ENCODE results near the gene FAM20B. TPM values are rescaled to one million over a fixed set of nuclear protein-coding genes. Genes with fewer than 3 reads are reported as not detected.

Gene FAM20B
- total and polyA plus RNA-seq, 2 of the 13 experiments (the other 11 are each of a cell fraction or from before 2014, with no cell fraction given) = 13.8 to 26.9 TPM

DNA sequence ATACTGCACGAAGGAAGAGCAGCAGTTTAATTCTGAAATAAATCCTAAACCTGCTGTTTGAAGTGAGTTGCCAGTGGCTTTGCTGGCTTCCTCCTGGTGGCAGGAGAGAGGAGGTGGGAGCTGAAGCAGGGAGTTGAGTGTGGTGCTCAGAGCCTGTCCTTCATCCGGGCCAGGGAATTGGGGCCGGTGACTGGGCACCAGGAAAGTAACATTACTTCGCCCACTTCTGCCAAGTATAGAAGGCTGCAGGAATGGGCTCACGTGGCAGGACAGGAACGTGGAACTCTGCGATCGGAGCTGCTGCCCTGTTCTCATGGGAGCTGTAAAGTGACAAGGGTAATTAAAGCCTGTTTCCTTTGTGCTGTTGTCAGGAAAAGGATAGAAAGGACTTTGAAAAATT, 64.8 kb downstream of the FAM20B start:
- ATAC-seq = peak; percentile 38

DNA sequence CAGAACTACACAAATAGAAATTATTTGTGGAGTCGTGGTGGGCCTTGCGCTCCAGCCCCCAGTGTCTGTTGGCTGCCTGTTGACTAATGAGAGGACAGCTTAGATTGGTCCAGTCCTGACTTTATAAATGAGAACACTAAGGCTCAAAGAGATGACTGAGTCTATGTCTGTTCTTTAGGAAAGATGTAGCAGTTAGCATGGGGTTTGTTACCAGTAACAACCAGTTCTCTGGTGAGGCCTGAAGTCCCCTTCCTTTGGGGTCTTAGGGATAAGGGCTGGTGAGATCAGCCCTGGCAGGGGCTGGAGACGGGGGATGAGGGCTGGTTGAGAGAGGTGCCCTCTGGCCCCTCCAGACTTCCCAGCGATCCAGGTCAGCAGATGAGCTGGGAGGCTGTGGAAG, 65.2 kb downstream of the FAM20B start:
- CTCF ChIA-PET (ENCODE audit: low intra/inter-chr PET ratio, low total read pairs) = no interaction called here

More for the DNA sequence above, 64.8 kb downstream of the FAM20B start:
- H3K36me3 ChIP-seq (replicated peaks in 1 of 2; ENCODE audit: control insufficient read depth in 1 of 2, insufficient read depth in 2 of 2, low read length in 2 of 2) = peaks cover 15 to 35% of the 10 kb centered on the region in 2 experiments
- H3K79me2 ChIP-seq (ENCODE audit: insufficient read depth, low read length) = peaks cover under 1% of the 10 kb centered on the region
- ChIA-PET POLR2A (interaction anchor here (1.2 to 3.1 kb wide), 3 partner anchors 8 to 548 kb away, joined by 3 to 20 read pairs (median 20); partner anchors contain the start of gene TOR3A), CTCF (ENCODE audit: low intra/inter-chr PET ratio, low total read pairs) (no interaction called here)
- in situ Hi-C loops (cut with HindIII; ENCODE audit: extremely low pct_ligation_motif_present, low pct_unique_long_range_greater_than_20kb) (no loop called here), intact Hi-C loops (cut with micrococcal nuclease; ENCODE audit: unreplicated experiment) (loop anchor here (2.0 kb wide), 1 partner anchor 38 kb away; no protein-coding TSS in a partner anchor)
- BruUV-seq (replicated peaks) = no TSS peak
- H3K9ac ChIP-seq (ENCODE audit: insufficient read depth, low read depth, low read length) = no peak overlapping the region
- no peaks in the 10 kb centered on the region for H4K20me1 ChIP-seq (ENCODE audit: insufficient read depth, low read length)
- no peak for TF ChIP-seq RNF2 (conservative IDR thresholded peaks at IDR 0.05; ENCODE audit: low read depth)
- TF ChIP-seq, protein P1, sequence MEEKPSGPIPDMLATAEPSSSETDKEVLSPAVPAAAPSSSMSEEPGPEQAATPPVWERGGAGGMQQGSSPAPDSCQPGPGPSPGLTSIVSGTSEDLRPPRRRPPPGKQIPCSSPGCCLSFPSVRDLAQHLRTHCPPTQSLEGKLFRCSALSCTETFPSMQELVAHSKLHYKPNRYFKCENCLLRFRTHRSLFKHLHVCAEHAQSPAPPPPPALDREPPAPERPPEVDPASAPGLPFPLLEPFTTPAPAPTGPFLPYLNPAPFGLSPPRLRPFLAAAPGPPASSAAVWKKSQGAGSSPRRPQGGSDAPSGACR (CRISPR knock-in tag; IDR thresholded peaks at IDR 0.05) = 0 out of 2 replicates have a peak, but pooled peaks have one; percentile 1
- no peak for TF ChIP-seq CEBPG (CRISPR knock-in tag; IDR thresholded peaks at IDR 0.05)
- no peak for TF ChIP-seq KDM5B (CRISPR knock-in tag; IDR thresholded peaks at IDR 0.05; ENCODE audit: borderline replicate concordance)
- peak overlapping the region; percentile 28 for H3K27ac ChIP-seq (ENCODE audit: extremely low read length, insufficient read depth, low read length)
- H3K4me1 ChIP-seq (ENCODE audit: insufficient read depth, low read length) = peaks cover 42% of the 10 kb centered on the region
- DNase-seq (ENCODE audit: low spot score) (no peak), FAIRE-seq (no peak)
- 92% methylated on average over 8 of the region's 8 CpGs for WGBS (ENCODE audit: low lambda C conversion rate)
- no peak overlapping the region for H2AFZ ChIP-seq (ENCODE audit: low read length)
- no peaks in the 10 kb centered on the region for H3K9me3 ChIP-seq (ENCODE audit: low read length)
- no peak overlapping the region for H3K4me2 ChIP-seq (ENCODE audit: low read depth, low read length)
- no peak overlapping the region for H3K4me3 ChIP-seq (replicated peaks in 1 of 3; ENCODE audit: insufficient read depth in 1 of 3, low read depth in 2 of 3, low read length in 3 of 3)
- H3K27me3 ChIP-seq (ENCODE audit: control insufficient read depth in 1 of 2, insufficient read depth in 2 of 2, low read length in 2 of 2) = no peaks in the 10 kb centered on the region

More for the DNA sequence above, 65.2 kb downstream of the FAM20B start:
- no peak for TF ChIP-seq EHMT2 (IDR thresholded peaks at IDR 0.05; ENCODE audit: borderline replicate concordance, low read depth, low read length)
- no peak for TF ChIP-seq RAD51 (IDR thresholded peaks at IDR 0.05; ENCODE audit: borderline replicate concordance)
- TF ChIP-seq, protein P2, sequence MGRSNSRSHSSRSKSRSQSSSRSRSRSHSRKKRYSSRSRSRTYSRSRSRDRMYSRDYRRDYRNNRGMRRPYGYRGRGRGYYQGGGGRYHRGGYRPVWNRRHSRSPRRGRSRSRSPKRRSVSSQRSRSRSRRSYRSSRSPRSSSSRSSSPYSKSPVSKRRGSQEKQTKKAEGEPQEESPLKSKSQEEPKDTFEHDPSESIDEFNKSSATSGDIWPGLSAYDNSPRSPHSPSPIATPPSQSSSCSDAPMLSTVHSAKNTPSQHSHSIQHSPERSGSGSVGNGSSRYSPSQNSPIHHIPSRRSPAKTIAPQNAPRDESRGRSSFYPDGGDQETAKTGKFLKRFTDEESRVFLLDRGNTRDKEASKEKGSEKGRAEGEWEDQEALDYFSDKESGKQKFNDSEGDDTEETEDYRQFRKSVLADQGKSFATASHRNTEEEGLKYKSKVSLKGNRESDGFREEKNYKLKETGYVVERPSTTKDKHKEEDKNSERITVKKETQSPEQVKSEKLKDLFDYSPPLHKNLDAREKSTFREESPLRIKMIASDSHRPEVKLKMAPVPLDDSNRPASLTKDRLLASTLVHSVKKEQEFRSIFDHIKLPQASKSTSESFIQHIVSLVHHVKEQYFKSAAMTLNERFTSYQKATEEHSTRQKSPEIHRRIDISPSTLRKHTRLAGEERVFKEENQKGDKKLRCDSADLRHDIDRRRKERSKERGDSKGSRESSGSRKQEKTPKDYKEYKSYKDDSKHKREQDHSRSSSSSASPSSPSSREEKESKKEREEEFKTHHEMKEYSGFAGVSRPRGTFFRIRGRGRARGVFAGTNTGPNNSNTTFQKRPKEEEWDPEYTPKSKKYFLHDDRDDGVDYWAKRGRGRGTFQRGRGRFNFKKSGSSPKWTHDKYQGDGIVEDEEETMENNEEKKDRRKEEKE (IDR thresholded peaks at IDR 0.05) = no peak
- no peak for TF ChIP-seq MIER2 (CRISPR knock-in tag; IDR thresholded peaks at IDR 0.05)
- no peak for TF ChIP-seq LCORL (IDR thresholded peaks at IDR 0.05)
- TF ChIP-seq LCORL (CRISPR knock-in tag; IDR thresholded peaks at IDR 0.05) = no peak
- peak; percentile 83 for TF ChIP-seq RBAK (CRISPR knock-in tag; IDR thresholded peaks at IDR 0.05)
- TF ChIP-seq, protein P3, sequence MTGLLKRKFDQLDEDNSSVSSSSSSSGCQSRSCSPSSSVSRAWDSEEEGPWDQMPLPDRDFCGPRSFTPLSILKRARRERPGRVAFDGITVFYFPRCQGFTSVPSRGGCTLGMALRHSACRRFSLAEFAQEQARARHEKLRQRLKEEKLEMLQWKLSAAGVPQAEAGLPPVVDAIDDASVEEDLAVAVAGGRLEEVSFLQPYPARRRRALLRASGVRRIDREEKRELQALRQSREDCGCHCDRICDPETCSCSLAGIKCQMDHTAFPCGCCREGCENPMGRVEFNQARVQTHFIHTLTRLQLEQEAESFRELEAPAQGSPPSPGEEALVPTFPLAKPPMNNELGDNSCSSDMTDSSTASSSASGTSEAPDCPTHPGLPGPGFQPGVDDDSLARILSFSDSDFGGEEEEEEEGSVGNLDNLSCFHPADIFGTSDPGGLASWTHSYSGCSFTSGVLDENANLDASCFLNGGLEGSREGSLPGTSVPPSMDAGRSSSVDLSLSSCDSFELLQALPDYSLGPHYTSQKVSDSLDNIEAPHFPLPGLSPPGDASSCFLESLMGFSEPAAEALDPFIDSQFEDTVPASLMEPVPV (CRISPR knock-in tag; IDR thresholded peaks at IDR 0.05) = no peak
- TF ChIP-seq PAWR (CRISPR knock-in tag; IDR thresholded peaks at IDR 0.05; ENCODE audit: borderline replicate concordance) = no peak
- WGBS (ENCODE audit: low lambda C conversion rate) = 94% methylated on average over 4 of the region's 4 CpGs
- Histone ChIP-seq H3K4me1 (ENCODE audit: insufficient read depth, low read length) (peaks cover 42% of the 10 kb centered on the region), H3K9ac (ENCODE audit: insufficient read depth, low read depth, low read length) (no peak overlapping the region), H3K27me3 (ENCODE audit: control insufficient read depth in 1 of 2, insufficient read depth in 2 of 2, low read length in 2 of 2) (no peaks in the 10 kb centered on the region), H2AFZ (ENCODE audit: low read length) (no peak overlapping the region), H3K9me3 (ENCODE audit: low read length) (no peaks in the 10 kb centered on the region), H3K4me3 (replicated peaks in 1 of 3; ENCODE audit: insufficient read depth in 1 of 3, low read depth in 2 of 3, low read length in 3 of 3) (no peak overlapping the region), H3K36me3 (replicated peaks in 1 of 2; ENCODE audit: control insufficient read depth in 1 of 2, insufficient read depth in 2 of 2, low read length in 2 of 2) (peaks cover 16 to 35% of the 10 kb centered on the region in 2 experiments), H3K79me2 (ENCODE audit: insufficient read depth, low read length) (no peaks in the 10 kb centered on the region), H3K4me2 (ENCODE audit: low read depth, low read length) (no peak overlapping the region), H3K27ac (ENCODE audit: extremely low read length, insufficient read depth, low read length) (peak overlapping the region; percentile 62), H4K20me1 (ENCODE audit: insufficient read depth, low read length) (no peaks in the 10 kb centered on the region)
- FAIRE-seq (no peak), ATAC-seq (no peak), DNase-seq (ENCODE audit: low spot score) (no peak)
- in situ Hi-C loops (cut with HindIII; ENCODE audit: extremely low pct_ligation_motif_present, low pct_unique_long_range_greater_than_20kb) = no loop called here
- no TSS peak for BruUV-seq (replicated peaks)
- POLR2A ChIA-PET = interaction anchor here (1.2 to 3.1 kb wide), 3 partner anchors 9 to 549 kb away, joined by 3 to 20 read pairs (median 20); partner anchors contain the start of gene TOR3A
- intact Hi-C loops (cut with micrococcal nuclease; ENCODE audit: unreplicated experiment) = loop anchor here (2.0 kb wide), 1 partner anchor 38 kb away; no protein-coding TSS in a partner anchor
